Measurements from ENCODE around the gene ELK1.
"Not testable (repeated sequence)": the region's sequence is repeated elsewhere in the genome, so short reads cannot be mapped to it uniquely, and the experiment has no call there.

The ELK1 gene, protein sequence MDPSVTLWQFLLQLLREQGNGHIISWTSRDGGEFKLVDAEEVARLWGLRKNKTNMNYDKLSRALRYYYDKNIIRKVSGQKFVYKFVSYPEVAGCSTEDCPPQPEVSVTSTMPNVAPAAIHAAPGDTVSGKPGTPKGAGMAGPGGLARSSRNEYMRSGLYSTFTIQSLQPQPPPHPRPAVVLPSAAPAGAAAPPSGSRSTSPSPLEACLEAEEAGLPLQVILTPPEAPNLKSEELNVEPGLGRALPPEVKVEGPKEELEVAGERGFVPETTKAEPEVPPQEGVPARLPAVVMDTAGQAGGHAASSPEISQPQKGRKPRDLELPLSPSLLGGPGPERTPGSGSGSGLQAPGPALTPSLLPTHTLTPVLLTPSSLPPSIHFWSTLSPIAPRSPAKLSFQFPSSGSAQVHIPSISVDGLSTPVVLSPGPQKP

GRCh38 chrX:47650164-47651042, at the start of gene ELK1:
Gene ELK1, minus strand, starts transcription at chrX:47650563. Its CDS starts 9,122 bp downstream, at chrX:47641441.
- DNase-seq (ENCODE audit: low spot score): peak; percentile 88
- TF ChIP-seq, protein P1, sequence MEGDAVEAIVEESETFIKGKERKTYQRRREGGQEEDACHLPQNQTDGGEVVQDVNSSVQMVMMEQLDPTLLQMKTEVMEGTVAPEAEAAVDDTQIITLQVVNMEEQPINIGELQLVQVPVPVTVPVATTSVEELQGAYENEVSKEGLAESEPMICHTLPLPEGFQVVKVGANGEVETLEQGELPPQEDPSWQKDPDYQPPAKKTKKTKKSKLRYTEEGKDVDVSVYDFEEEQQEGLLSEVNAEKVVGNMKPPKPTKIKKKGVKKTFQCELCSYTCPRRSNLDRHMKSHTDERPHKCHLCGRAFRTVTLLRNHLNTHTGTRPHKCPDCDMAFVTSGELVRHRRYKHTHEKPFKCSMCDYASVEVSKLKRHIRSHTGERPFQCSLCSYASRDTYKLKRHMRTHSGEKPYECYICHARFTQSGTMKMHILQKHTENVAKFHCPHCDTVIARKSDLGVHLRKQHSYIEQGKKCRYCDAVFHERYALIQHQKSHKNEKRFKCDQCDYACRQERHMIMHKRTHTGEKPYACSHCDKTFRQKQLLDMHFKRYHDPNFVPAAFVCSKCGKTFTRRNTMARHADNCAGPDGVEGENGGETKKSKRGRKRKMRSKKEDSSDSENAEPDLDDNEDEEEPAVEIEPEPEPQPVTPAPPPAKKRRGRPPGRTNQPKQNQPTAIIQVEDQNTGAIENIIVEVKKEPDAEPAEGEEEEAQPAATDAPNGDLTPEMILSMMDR (IDR thresholded peaks at IDR 0.05; ENCODE audit: borderline replicate concordance, control extremely low read depth, extremely low read depth, insufficient read depth, missing control alignments): peak; percentile 5
- in situ Hi-C loops (cut with MboI; ENCODE audit: low sequenced_read_pairs, unreplicated experiment): no loop called here

- in situ Hi-C loops (cut with MboI; ENCODE audit: low sequenced_read_pairs, unreplicated experiment): no loop called here
- TF ChIP-seq, protein P1 (IDR thresholded peaks at IDR 0.05; ENCODE audit: borderline replicate concordance, control extremely low read depth, extremely low read depth, insufficient read depth, missing control alignments): no peak
- DNase-seq (ENCODE audit: low spot score): no peak
These were observed 46.8 kb upstream of the ELK1 start for GRCh38 chrX:47697181-47697580.

- TF ChIP-seq, protein P1 (IDR thresholded peaks at IDR 0.05; ENCODE audit: borderline replicate concordance, control extremely low read depth, extremely low read depth, insufficient read depth, missing control alignments): no peak
- in situ Hi-C loops (cut with MboI; ENCODE audit: low sequenced_read_pairs, unreplicated experiment): no loop called here
- no peak for DNase-seq (ENCODE audit: low spot score)
These were observed 39.8 kb upstream of the ELK1 start for GRCh38 chrX:47690175-47690574.

GRCh38 chrX:47687263-47687662, 36.9 kb upstream of the ELK1 start:
- TF ChIP-seq, protein P1 (IDR thresholded peaks at IDR 0.05; ENCODE audit: borderline replicate concordance, control extremely low read depth, extremely low read depth, insufficient read depth, missing control alignments): no peak
- no peak for DNase-seq (ENCODE audit: low spot score)
- in situ Hi-C loops (cut with MboI; ENCODE audit: low sequenced_read_pairs, unreplicated experiment): no loop called here

DNA sequence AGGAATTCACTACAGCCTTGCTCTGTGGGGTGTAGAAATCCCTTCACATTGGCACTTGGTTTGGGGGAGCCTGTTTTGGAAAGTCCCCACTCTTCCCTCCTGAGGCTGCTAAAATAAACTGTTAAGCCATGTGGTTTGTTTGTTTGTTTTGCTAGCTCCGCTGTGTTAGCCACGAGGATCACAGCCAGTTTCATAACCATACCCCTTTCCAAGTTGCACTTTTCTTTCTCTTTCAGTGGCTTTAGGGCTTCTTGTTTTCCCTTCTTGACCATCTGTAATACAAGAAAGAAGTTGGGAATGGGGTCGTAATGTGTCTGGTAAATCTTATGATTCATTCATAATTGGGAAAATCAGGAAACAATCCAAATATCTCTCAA, 33.5 kb upstream of the ELK1 start:
- in situ Hi-C loops (cut with MboI; ENCODE audit: low sequenced_read_pairs, unreplicated experiment): no loop called here
- no peak for DNase-seq (ENCODE audit: low spot score)
- TF ChIP-seq, protein P1 (IDR thresholded peaks at IDR 0.05; ENCODE audit: borderline replicate concordance, control extremely low read depth, extremely low read depth, insufficient read depth, missing control alignments): no peak

DNA sequence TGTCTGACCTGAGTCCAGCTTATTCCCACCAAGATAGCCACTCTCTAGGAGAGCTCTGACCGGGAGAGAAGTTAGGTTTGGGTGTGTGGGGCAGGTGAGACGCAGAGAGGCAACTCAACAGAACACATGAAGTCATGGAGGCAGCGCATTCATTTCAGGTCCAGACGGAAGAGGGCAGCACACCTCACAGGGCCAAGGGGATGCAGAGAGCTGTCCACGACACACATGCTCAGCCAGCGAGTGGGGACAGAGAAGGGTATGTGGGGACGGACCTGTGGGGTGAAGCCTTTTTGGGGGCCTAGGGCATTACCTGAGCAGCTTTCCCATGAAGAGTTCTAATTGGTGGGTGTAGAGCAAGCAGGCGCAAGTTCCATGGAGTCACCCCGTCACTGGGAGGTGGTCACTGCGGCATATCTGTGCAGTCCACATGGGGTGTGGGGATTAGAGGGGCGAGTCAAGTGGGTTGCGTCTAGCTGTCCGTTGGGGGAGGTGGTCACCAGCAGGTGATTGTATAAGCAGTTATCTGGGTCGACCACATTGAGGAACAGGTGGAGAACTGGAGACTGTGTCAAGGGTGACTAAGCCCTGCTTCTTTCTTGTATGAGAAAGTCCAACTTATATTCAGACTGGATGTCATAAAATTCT, 32.9 kb upstream of the ELK1 start:
- in situ Hi-C loops (cut with MboI; ENCODE audit: low sequenced_read_pairs, unreplicated experiment): no loop called here
- TF ChIP-seq, protein P1 (IDR thresholded peaks at IDR 0.05; ENCODE audit: borderline replicate concordance, control extremely low read depth, extremely low read depth, insufficient read depth, missing control alignments): no peak
- no peak for DNase-seq (ENCODE audit: low spot score)

DNA sequence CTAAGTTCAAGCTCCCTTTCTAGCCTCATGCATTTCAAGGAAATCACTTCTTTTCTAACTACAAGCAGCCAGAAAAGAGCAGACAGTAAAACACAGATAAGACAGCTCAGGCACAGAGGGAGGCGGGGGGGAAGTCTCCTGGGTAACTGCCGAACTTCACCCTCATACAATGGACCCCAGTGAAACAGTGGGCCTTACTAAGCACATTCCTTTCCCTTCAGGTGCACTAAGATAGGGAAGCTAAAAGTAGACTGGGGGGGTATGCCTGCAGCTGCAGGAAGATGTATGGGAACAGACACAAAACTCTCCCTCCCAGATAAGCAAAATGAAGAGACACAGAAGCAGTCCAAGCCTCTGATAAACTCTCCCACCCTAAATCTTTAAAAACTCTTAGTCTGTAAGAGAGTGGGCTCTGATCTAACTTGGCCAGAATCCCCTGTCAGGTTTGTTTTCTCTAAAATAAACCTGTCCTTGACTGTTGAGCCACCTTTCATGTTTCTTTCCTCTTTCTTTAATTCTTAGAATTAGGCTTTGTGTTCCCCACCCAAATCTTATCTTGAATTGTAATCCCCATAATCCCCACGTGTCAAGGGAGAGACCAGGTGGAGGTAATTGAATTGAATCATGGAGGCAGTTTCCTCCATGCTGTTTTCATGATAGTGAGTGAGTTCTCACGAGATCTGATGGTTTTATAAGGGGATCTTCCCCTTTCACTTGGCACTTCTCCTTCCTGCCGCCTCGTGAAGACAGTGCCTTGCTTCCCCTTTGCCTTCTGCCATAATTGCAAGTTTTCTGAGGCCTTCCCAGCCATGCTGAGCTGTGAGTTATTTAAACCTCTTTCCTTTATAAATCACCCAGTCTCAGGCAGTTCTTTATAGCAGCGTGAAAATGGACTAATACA, 25.8 kb upstream of the ELK1 start:
- in situ Hi-C loops (cut with MboI; ENCODE audit: low sequenced_read_pairs, unreplicated experiment): not testable (repeated sequence)

More for the DNA sequence above, 25.8 kb upstream of the ELK1 start:
- not testable (repeated sequence) for DNase-seq (ENCODE audit: low spot score)

Measured in GM13976 (cell line).